Ovary (tissue), 9 donors: ENCODE measurements around the gene FOSL1. TPM values are rescaled to one million over a fixed set of nuclear protein-coding genes. Genes with fewer than 3 reads are reported as not detected.

ENCODE experiments used
- DNase-seq, 5 donors: peaks; one replicate each; pipeline ENCODE4 v3.0.0-alpha.2; 2019 to 2020
- H3K27ac ChIP-seq, 2 donors: fragments of 200-600 bp; one replicate each; pipeline versions ENCODE4 v1.5.1 to v1.8.0; 2019 to 2022
- H3K27me3 ChIP-seq: fragments of 200-600 bp; one replicate; pipeline ENCODE4 v1.8.0; 2022
- H3K36me3 ChIP-seq: fragments of 200-600 bp; sonication (generic); one replicate; pipeline ENCODE4 v1.5.1; 2019
- H3K4me1 ChIP-seq: one replicate; pipeline ENCODE4 v1.8.1; 2013; ENCODE audit warnings: mild to moderate bottlenecking, moderate library complexity; ENCODE audit not compliant: insufficient read depth
- H3K4me3 ChIP-seq: fragments of 200-600 bp; sonication (generic); one replicate; pipeline ENCODE4 v1.5.1; 2017
- H3K9me3 ChIP-seq, 2 donors: fragments of 200-600 bp in 1 of 2; sonication (generic) in 1 of 2; one replicate each; pipeline versions ENCODE4 v1.5.1 to v1.8.1; 2013 to 2019; ENCODE audit warnings: mild to moderate bottlenecking in 1 of 2, moderate library complexity in 1 of 2
- CTCF ChIP-seq, 3 donors: fragments of 450-650 bp in 2 of 3; fragments of 200-600 bp in 1 of 3; IDR thresholded peaks; one replicate each; pipeline versions ENCODE4 v1.5.1 to v1.8.0; 2016 to 2022; ENCODE audit warnings: antibody characterized with exemption in 3 of 3, mild to moderate bottlenecking in 1 of 3
- EP300 ChIP-seq: sonication (generic); formaldehyde crosslinking; IDR thresholded peaks from one replicate; pipeline ENCODE4 v1.6.1; 2017; ENCODE audit warnings: antibody characterized with exemption
- POLR2A ChIP-seq: fragments of 450-650 bp; IDR thresholded peaks from one replicate; pipeline ENCODE4 v1.6.1; 2017; ENCODE audit warnings: antibody characterized with exemption, mild to moderate bottlenecking, moderate library complexity
- WGBS, 3 donors: extraction: QIAGEN DNeasy Blood & Tissue Kit in 1 of 3; methylation state at CpG; one replicate each; pipeline versions ENCODE4 v1.1.5 to v1.1.7; 2013 to 2017; 5-methylcytosine and 5-hydroxymethylcytosine counted together
- intact Hi-C, 4 donors: fragments of 100-400 bp; cut with DNase I; formaldehyde crosslinking; loops; one replicate each; pipeline versions ENCODE4 v1.11.0 to v1.15.1; 2022 to 2023
- polyA plus RNA-seq, 2 donors: library from polyadenylated mRNA; stranded (reverse); fragments of 200-250 nt in 1 of 2; fragments of 350-450 nt in 1 of 2; fragmentation: Illumina TruSeq in 1 of 2; extraction: RNeasy Lipid Tissue Mini Kit (QIAGEN cat#74804) in 1 of 2; gene quantifications; one replicate each; pipeline ENCODE4 v1.2.3, GENCODE V29; 2013 to 2014
- total RNA-seq, 7 donors: library from RNA; depleted of rRNA in 2 of 7; stranded (reverse); fragments of >200 nt in 2 of 7; fragmentation: NEBNext Ultra II Directional in 3 of 7; extraction: Animal tissue kit (Norgen Biotek cat#: 25700) in 3 of 7; gene quantifications; one replicate each; pipeline versions ENCODE4 v1.1.0 to v1.2.4, GENCODE V29; 2016 to 2023
- donor health status: DM: no; HTN: no; CAD: no; lungs with moderate emphysema.
- donor health status: DM: no; HTN: no; CAD: no.
- donor health status: Bipolar disorder and iron deficiency.
- donor health status: DM: yes; HTN: yes; CAD: no.
- donor health status: DM: no; HTN: no; CAD: no.
- donor health status: DM: yes; HTN: yes; CAD: no.

Gene FOSL1
- total and polyA plus RNA-seq, 9 donors, result 0.61 to 9.4 (median 1.0) TPM

DNA sequence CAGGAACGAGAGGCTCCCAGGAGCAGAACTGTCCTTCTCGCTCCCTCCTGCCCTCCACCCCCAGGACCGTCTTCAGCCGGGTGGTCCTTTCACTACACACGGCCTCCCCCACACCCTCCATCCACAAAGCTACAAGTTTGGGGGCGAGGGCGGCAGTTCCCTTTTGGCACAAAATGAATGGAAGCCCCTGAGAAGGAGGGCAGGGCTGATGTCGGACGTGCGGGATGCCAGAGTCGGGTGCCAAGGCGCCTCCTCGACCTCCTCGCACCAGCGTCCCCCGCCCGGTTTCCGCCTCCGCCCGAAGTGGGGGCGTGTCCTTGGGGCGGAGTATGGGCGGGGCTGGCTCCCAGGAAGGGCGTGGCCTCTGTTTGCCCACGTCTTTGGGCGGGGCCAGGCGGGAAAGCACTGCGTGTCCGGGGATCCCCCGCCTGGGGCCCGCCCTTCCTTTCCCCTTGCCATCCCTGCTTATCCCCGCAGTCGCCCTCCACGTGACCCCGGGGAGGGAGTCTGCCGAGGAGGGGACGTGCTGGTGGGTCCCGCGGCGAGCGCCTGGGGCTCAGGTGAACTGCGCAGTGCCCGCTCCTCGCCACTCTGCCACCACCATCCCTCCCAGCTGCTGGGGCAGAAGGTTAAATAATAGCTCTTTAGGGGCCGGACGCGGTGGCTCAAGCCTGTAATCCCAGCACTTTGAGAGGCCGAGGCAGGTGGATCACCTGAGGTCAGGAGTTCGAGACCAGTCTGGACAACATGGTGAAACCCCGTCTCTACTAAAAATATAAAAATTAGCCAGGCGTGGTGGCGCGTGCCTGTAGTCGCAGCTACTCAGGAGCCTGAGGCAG is 26.7 kb downstream of the FOSL1 start:
- H3K9me3 ChIP-seq, result no peaks in the 10 kb centered on the region
- peak overlapping the region; percentile 85 to 96 for H3K27ac ChIP-seq
- H3K36me3 ChIP-seq, result no peaks in the 10 kb centered on the region
- H3K4me1 ChIP-seq, result peaks cover 4% of the 10 kb centered on the region
- DNase-seq, result peak; percentile 94 to 99 (median 97)
- intact Hi-C loops, result no loop called here
- TF ChIP-seq CTCF (IDR thresholded peaks at IDR 0.05), result no peak
- TF ChIP-seq EP300, result peak; percentile 68
- TF ChIP-seq POLR2A, result peak; percentile 90
- 6 to 9% (median 8%) methylated on average over 46 to 54 of the region's 54 CpGs for WGBS, 3 donors
- H3K27me3 ChIP-seq, result no peaks in the 10 kb centered on the region
- peak overlapping the region; percentile 63 for H3K4me3 ChIP-seq

DNA sequence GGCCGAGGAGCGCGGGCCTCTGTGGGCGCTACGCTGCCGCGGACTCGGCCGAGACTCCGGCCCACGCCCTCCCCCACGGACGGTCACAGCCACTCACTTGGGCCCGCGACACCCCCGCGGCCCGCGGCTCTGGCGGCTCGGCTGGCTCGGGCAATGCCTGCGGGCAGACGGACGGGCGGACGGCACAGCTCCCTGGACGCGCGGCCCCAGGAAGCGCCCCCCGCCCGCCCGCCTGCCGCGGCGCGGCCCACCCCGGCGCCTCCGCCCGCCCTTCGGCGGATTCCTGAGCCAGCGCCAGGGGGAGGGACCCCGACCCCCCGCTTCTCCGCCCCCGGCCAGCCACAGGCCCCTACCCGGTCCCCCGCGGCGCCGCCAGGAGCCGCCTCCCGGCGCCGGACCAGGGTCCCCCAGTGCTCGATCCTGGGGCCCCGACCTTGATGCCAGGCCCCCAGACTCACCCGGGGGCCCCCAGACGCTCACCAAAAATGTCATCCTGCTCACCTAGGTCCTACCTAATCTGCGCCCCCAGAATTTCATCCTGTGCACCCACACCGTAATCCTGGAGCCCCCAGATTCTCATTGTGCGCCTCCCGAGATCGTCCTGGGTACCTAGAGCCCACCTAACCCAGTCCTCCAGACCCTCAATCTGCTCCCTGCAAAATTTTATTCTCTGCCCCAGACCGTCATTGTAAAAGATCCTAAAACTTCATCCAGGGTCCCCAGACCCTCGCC is 27.4 kb downstream of the FOSL1 start, which contains the start of gene EFEMP2:
Gene EFEMP2 (minus strand): TSS at position 215 of the 732 bp plus-strand sequence. CDS start 446 bp downstream, outside the sequence.
- 0 to 1% (median 0%) methylated on average over 11 to 69 of the region's 69 CpGs for WGBS, 3 donors
- Histone ChIP-seq H3K4me1 (peaks cover 4% of the 10 kb centered on the region), H3K9me3 (no peaks in the 10 kb centered on the region), H3K27ac (peak within 1 kb of the TSS; percentile 85 to 96), H3K4me3 (peak within 1 kb of the TSS; percentile 63), H3K27me3 (no peaks in the 10 kb centered on the region), H3K36me3 (no peaks in the 10 kb centered on the region)
- DNase-seq, result peak; percentile 66 to 81 (median 70)
- intact Hi-C loops, result no loop called here
- TF ChIP-seq CTCF (IDR thresholded peaks at IDR 0.05) (no peak), POLR2A (peak; percentile 25), EP300 (no peak)

DNA sequence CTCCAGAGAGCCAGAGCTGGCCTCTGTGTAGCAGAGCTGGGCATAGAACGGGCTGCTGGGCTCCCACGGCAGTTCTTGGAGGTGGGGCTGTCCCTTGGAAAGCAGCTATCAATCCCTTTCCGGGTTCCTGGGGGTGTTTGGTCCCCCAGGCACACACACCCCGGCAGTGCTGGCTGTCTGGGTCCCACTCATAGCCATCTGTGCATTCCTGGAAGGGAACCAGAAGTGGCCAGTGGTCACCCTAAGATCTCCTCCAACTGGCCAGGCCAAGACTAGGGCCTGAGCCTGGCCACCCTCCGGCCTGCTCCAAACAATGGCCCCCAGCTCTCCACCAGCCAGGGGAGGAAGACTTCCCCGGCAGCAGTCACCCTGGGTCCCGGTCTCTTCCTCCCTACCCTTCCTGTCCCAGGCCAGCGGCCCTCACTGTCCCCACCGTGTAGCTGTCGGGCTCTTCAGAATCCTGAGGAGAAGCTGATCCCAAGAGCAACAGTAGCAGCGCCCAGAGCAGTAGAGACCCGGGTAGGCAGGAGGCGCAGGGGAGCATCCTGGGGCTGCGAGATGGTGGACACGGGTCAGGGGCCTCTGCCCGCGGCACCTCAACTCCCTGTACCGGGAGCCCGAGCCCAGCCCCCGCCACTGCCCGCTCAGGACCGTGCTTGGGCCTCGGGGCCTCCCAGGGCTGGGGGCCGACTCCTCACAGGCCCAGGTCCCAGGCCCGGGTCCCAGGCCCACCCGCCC is 28.2 kb downstream of the FOSL1 start:
- Histone ChIP-seq H3K4me1 (peaks cover 4% of the 10 kb centered on the region), H3K9me3 (no peaks in the 10 kb centered on the region), H3K4me3 (peak overlapping the region; percentile 63), H3K36me3 (no peaks in the 10 kb centered on the region), H3K27me3 (no peaks in the 10 kb centered on the region), H3K27ac (peak overlapping the region; percentile 85 to 96)
- peak in 4 of 5 donors; percentile 43 to 67 (median 57) for DNase-seq
- TF ChIP-seq POLR2A, result no peak
- no peak for TF ChIP-seq CTCF (IDR thresholded peaks at IDR 0.05)
- no peak for TF ChIP-seq EP300
- intact Hi-C loops, result no loop called here
- WGBS, 3 donors, result 3 to 6% (median 5%) methylated on average over 23 to 26 of the region's 26 CpGs
